HEK293 (cell line): Measurements from ENCODE around the gene ARL8A.

Experiments
- CTCF ChIA-PET: fragments of 350-600 bp; formaldehyde crosslinking; extraction: SDS; loops from one replicate; lab custom pipeline; 2021; ENCODE audit warnings: antibody characterized with exemption; lab: Yijun Ruan, JAX
- POLR2A ChIA-PET: fragments of 300-600 bp; formaldehyde crosslinking; extraction: SDS; loops from one replicate; lab custom pipeline; 2020; ENCODE audit warnings: antibody characterized with exemption, inconsistent platforms; lab: Yijun Ruan, JAX
- H3K27ac ChIP-seq: fragments of 200-500 bp; sonication (Bioruptor generic); 2 replicates; pipeline ENCODE4 v1.5.1; 2014; ENCODE audit warnings: low read depth, low read length, control low read depth, inconsistent platforms; ENCODE audit errors: extremely low read depth
- H3K36me3 ChIP-seq, 2 experiments: fragments of 200-500 bp in 1 of 2; sonication (Bioruptor generic) in 1 of 2; 1 replicate in 1 of 2; 2 replicates in 1 of 2; pipeline ENCODE4 v1.5.1; 2014 to 2017; ENCODE audit warnings: inconsistent platforms in 2 of 2, low read length in 2 of 2; ENCODE audit not compliant: control insufficient read depth in 2 of 2, insufficient read depth in 1 of 2
- H3K4me1 ChIP-seq: fragments of 200-500 bp; sonication (Bioruptor generic); 2 replicates; pipeline ENCODE4 v1.5.1; 2014; ENCODE audit warnings: mild to moderate bottlenecking, low read length, inconsistent platforms; ENCODE audit not compliant: control insufficient read depth, insufficient read depth
- H3K4me3 ChIP-seq: 2 replicates; pipeline ENCODE4 v1.5.1; 2011; ENCODE audit warnings: low read depth, mild to moderate bottlenecking, control low read depth, low read length, moderate library complexity
- H3K9me3 ChIP-seq: fragments of 200-500 bp; sonication (Bioruptor generic); 2 replicates; pipeline ENCODE4 v1.5.1; 2014; ENCODE audit warnings: low read depth, low read length, inconsistent platforms; ENCODE audit not compliant: control insufficient read depth, insufficient read depth
- BCL6B ChIP-seq: fragments of 450-650 bp; formaldehyde crosslinking; IDR thresholded peaks from 2 replicates; pipeline ENCODE4 v1.5.1; 2017; ENCODE audit warnings: missing biosample characterization, missing genetic modification characterization
- GLIS1 ChIP-seq: fragments of 450-650 bp; formaldehyde crosslinking; IDR thresholded peaks from 2 replicates; pipeline ENCODE4 v1.5.1; 2016; ENCODE audit warnings: missing biosample characterization, missing genetic modification characterization
- SP2 ChIP-seq: fragments of 450-650 bp; formaldehyde crosslinking; IDR thresholded peaks from 2 replicates; pipeline ENCODE4 v1.5.1; 2016; ENCODE audit warnings: missing biosample characterization, missing genetic modification characterization
- TSHZ1 ChIP-seq: fragments of 450-650 bp; formaldehyde crosslinking; IDR thresholded peaks from 2 replicates; pipeline ENCODE4 v1.5.1; 2016; ENCODE audit warnings: missing biosample characterization, missing genetic modification characterization, borderline replicate concordance
- ZBTB17 ChIP-seq: fragments of 450-650 bp; formaldehyde crosslinking; IDR thresholded peaks from 2 replicates; pipeline ENCODE4 v1.5.1; 2016; ENCODE audit warnings: missing biosample characterization, missing genetic modification characterization
- ZBTB48 ChIP-seq: fragments of 450-650 bp; formaldehyde crosslinking; IDR thresholded peaks from 2 replicates; pipeline ENCODE4 v1.5.1; 2016; ENCODE audit warnings: missing biosample characterization, missing genetic modification characterization
- ZBTB49 ChIP-seq: fragments of 450-650 bp; formaldehyde crosslinking; IDR thresholded peaks from 2 replicates; pipeline ENCODE4 v1.5.1; 2016; ENCODE audit warnings: missing biosample characterization, missing genetic modification characterization, low read depth
- ZBTB7A ChIP-seq: fragments of 450-650 bp; formaldehyde crosslinking; IDR thresholded peaks from 2 replicates; pipeline ENCODE4 v1.5.1; 2016; ENCODE audit warnings: low read depth, missing biosample characterization, missing genetic modification characterization
- ZFP41 ChIP-seq: fragments of 450-650 bp; formaldehyde crosslinking; IDR thresholded peaks from 2 replicates; pipeline ENCODE4 v1.5.1; 2016; ENCODE audit warnings: missing biosample characterization, missing genetic modification characterization, borderline replicate concordance
- ZIC2 ChIP-seq: fragments of 450-650 bp; formaldehyde crosslinking; IDR thresholded peaks from 2 replicates; pipeline ENCODE4 v1.5.1; 2016; ENCODE audit warnings: missing biosample characterization, missing genetic modification characterization
- ZNF214 ChIP-seq: fragments of 450-650 bp; formaldehyde crosslinking; IDR thresholded peaks from 2 replicates; pipeline ENCODE4 v1.5.1; 2017; ENCODE audit warnings: missing biosample characterization, mild to moderate bottlenecking, missing genetic modification characterization, borderline replicate concordance
- ZNF23 ChIP-seq: fragments of 450-650 bp; formaldehyde crosslinking; IDR thresholded peaks from 2 replicates; pipeline ENCODE4 v1.5.1; 2016; ENCODE audit warnings: missing biosample characterization, missing genetic modification characterization, borderline replicate concordance
- ZNF391 ChIP-seq: fragments of 450-650 bp; formaldehyde crosslinking; IDR thresholded peaks from 2 replicates; pipeline ENCODE4 v1.5.1; 2016; ENCODE audit warnings: low read depth, missing biosample characterization, missing genetic modification characterization, borderline replicate concordance
- ZNF426 ChIP-seq: fragments of 450-650 bp; formaldehyde crosslinking; IDR thresholded peaks from 2 replicates; pipeline ENCODE4 v1.5.1; 2017; ENCODE audit warnings: missing biosample characterization, missing genetic modification characterization, mild to moderate bottlenecking, inconsistent platforms, moderate library complexity
- ZNF48 ChIP-seq: fragments of 450-650 bp; formaldehyde crosslinking; IDR thresholded peaks from 2 replicates; pipeline ENCODE4 v1.5.1; 2016; ENCODE audit warnings: missing biosample characterization, missing genetic modification characterization
- ZNF488 ChIP-seq: fragments of 450-650 bp; formaldehyde crosslinking; IDR thresholded peaks from 2 replicates; pipeline ENCODE4 v1.5.1; 2016; ENCODE audit warnings: missing biosample characterization, missing genetic modification characterization
- ZNF530 ChIP-seq: fragments of 450-650 bp; formaldehyde crosslinking; IDR thresholded peaks from 2 replicates; pipeline ENCODE4 v1.5.1; 2016; ENCODE audit warnings: low read depth, missing biosample characterization, missing genetic modification characterization
- ZNF596 ChIP-seq: fragments of 450-650 bp; IDR thresholded peaks from 2 replicates; pipeline ENCODE4 v1.5.0; 2018; ENCODE audit warnings: missing biosample characterization, mild to moderate bottlenecking, missing genetic modification characterization, moderate library complexity
- ZNF621 ChIP-seq: fragments of 450-650 bp; formaldehyde crosslinking; IDR thresholded peaks from 2 replicates; pipeline ENCODE4 v1.5.1; 2017; ENCODE audit warnings: missing biosample characterization, missing genetic modification characterization
- ZNF747 ChIP-seq: fragments of 450-650 bp; formaldehyde crosslinking; IDR thresholded peaks from 2 replicates; pipeline ENCODE4 v1.5.1; 2016; ENCODE audit warnings: missing biosample characterization, missing genetic modification characterization
- ZNF785 ChIP-seq: fragments of 450-650 bp; formaldehyde crosslinking; IDR thresholded peaks from 2 replicates; pipeline ENCODE4 v1.5.1; 2016; ENCODE audit warnings: missing biosample characterization, missing genetic modification characterization
- ZNF792 ChIP-seq: fragments of 450-650 bp; formaldehyde crosslinking; IDR thresholded peaks from 2 replicates; pipeline ENCODE4 v1.5.1; 2016; ENCODE audit warnings: missing biosample characterization, missing genetic modification characterization
- ZNF830 ChIP-seq: fragments of 450-650 bp; IDR thresholded peaks from 2 replicates; pipeline ENCODE4 v1.5.0; 2018; ENCODE audit warnings: missing biosample characterization, missing genetic modification characterization, low read depth, mild to moderate bottlenecking, moderate library complexity
- TF ChIP-seq, protein P1 (sequence below): fragments of 450-650 bp; formaldehyde crosslinking; IDR thresholded peaks from 2 replicates; pipeline ENCODE4 v1.5.1; 2016; ENCODE audit warnings: missing biosample characterization, missing genetic modification characterization

Gene ARL8A

DNA sequence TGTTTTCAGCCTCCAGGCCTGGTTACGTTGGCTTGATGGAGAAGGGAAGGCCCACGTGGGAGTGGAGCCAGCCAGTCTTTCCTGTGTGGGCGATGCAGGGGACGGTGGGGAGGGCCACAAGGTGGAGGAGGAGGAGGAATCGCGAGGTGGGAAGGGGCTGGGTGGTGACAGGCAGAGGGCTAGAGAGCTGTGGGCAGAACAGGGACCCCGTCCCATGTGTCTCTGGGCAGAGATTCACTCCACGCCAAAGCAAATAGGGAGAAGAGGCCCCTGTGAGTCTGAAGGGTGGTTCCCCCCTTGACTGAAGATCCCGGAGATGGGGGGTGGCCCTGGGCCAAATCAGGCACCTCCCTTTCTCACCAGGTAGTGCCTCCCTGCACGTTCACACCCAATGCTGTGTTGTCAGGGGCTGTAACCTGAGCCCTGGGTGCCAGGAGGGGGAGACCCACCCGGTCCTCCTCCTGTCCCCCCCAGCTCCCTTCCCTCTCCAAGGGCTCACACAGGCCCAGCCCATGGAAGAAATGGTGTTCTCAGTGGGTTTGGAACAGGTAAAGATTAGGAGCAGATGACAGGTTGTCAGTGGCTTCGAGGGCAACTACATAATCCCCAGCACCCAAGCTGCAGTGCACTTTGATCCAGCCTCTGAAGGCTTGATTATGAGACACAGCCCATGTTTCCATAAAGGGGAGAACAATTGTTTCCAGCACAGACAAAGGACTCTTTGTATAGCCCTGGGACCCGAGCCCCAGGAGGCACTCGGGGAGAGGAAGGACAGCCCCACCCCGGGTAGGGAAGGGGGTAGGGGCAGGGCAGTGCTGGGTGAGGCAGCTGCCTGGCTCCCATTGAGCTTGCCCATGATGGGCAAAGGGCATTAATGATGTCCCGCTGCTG lies 59.5 kb downstream of the ARL8A start:
- Histone ChIP-seq H3K36me3 (no peaks in the 10 kb centered on the region), H3K27ac (no peak overlapping the region), H3K9me3 (no peaks in the 10 kb centered on the region), H3K4me1 (no peaks in the 10 kb centered on the region; the same call in 1 of the 2 replicates), H3K4me3 (no peak overlapping the region)
- POLR2A ChIA-PET: no interaction called here
- CTCF ChIA-PET: interaction anchor here (1.5 kb wide), 1 partner anchor 85 kb away, joined by 5 read pairs; no protein-coding TSS in a partner anchor
- TF ChIP-seq ZNF621 (tag by site-specific recombination) (no peak), ZNF391 (tag by site-specific recombination) (no peak), ZNF785 (tag by site-specific recombination) (no peak), BCL6B (tag by site-specific recombination) (no peak), ZFP41 (tag by site-specific recombination) (no peak), ZBTB17 (tag by site-specific recombination) (no peak), ZNF596 (tag by site-specific recombination) (no peak), TSHZ1 (no peak), ZNF48 (tag by site-specific recombination) (no peak), ZNF830 (tag by site-specific recombination) (no peak), ZNF747 (tag by site-specific recombination) (no peak), ZIC2 (tag by site-specific recombination) (peak; percentile 8; the same call in 1 of the 2 replicates), ZNF23 (tag by site-specific recombination) (no peak), GLIS1 (0 out of 2 replicates have a peak, but pooled peaks have one; percentile 35), ZBTB49 (tag by site-specific recombination) (no peak), ZNF488 (no peak), ZNF530 (tag by site-specific recombination) (no peak), ZNF426 (tag by site-specific recombination) (no peak), ZNF792 (tag by site-specific recombination) (no peak), ZBTB7A (tag by site-specific recombination) (no peak), SP2 (tag by site-specific recombination) (peak; percentile 16; the same call in 1 of the 2 replicates), ZNF214 (tag by site-specific recombination) (no peak), ZBTB48 (tag by site-specific recombination) (no peak)
- TF ChIP-seq, protein P1, sequence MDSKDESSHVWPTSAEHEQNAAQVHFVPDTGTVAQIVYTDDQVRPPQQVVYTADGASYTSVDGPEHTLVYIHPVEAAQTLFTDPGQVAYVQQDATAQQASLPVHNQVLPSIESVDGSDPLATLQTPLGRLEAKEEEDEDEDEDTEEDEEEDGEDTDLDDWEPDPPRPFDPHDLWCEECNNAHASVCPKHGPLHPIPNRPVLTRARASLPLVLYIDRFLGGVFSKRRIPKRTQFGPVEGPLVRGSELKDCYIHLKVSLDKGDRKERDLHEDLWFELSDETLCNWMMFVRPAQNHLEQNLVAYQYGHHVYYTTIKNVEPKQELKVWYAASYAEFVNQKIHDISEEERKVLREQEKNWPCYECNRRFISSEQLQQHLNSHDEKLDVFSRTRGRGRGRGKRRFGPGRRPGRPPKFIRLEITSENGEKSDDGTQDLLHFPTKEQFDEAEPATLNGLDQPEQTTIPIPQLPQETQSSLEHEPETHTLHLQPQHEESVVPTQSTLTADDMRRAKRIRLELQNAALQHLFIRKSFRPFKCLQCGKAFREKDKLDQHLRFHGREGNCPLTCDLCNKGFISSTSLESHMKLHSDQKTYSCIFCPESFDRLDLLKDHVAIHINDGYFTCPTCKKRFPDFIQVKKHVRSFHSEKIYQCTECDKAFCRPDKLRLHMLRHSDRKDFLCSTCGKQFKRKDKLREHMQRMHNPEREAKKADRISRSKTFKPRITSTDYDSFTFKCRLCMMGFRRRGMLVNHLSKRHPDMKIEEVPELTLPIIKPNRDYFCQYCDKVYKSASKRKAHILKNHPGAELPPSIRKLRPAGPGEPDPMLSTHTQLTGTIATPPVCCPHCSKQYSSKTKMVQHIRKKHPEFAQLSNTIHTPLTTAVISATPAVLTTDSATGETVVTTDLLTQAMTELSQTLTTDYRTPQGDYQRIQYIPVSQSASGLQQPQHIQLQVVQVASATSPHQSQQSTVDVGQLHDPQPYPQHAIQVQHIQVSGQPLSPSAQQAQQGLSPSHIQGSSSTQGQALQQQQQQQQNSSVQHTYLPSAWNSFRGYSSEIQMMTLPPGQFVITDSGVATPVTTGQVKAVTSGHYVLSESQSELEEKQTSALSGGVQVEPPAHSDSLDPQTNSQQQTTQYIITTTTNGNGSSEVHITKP (tag by site-specific recombination): peak; percentile 81
